Measurements from ENCODE around the gene SPARCL1. TPM values are rescaled to one million over a fixed set of nuclear protein-coding genes. Genes with fewer than 3 reads are reported as not detected.

SPARCL1 gene
- total and polyA plus RNA-seq, 2 donors (not counting 1 experiment from before 2014, with no cell fraction given): 0.64 to 4.1 TPM

DNA sequence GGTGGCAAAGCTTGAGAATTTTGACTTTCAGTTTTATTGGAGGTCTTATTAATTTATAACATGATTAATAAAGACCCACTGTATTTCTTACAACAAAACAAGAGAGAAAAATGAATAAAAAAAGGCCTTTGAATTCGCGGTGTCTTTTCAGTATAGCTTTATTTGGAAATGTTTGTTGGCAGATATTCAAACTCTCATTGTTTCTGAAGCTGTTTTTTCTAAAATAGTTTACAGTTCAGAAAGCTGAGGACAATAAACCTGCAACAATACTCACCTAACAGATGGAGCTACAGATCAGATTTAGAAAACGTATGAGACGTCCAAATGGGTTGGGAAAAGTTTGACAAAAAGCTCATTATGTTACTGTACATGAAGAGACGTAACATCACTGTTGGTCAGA, 2.4 kb upstream of the SPARCL1 start:
- H2AFZ ChIP-seq (ENCODE audit: low read length): no peak overlapping the region
- TF ChIP-seq EZH2 (IDR thresholded peaks at IDR 0.05; ENCODE audit: low read length, missing control alignments): no peak
- TF ChIP-seq, protein P1, sequence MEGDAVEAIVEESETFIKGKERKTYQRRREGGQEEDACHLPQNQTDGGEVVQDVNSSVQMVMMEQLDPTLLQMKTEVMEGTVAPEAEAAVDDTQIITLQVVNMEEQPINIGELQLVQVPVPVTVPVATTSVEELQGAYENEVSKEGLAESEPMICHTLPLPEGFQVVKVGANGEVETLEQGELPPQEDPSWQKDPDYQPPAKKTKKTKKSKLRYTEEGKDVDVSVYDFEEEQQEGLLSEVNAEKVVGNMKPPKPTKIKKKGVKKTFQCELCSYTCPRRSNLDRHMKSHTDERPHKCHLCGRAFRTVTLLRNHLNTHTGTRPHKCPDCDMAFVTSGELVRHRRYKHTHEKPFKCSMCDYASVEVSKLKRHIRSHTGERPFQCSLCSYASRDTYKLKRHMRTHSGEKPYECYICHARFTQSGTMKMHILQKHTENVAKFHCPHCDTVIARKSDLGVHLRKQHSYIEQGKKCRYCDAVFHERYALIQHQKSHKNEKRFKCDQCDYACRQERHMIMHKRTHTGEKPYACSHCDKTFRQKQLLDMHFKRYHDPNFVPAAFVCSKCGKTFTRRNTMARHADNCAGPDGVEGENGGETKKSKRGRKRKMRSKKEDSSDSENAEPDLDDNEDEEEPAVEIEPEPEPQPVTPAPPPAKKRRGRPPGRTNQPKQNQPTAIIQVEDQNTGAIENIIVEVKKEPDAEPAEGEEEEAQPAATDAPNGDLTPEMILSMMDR (conservative IDR thresholded peaks at IDR 0.05 in 1 of 2, IDR thresholded peaks at IDR 0.05 in 1 of 2; ENCODE audit: low read depth in 1 of 2, low read length in 2 of 2): no peak
- no peaks in the 10 kb centered on the region for H4K20me1 ChIP-seq (ENCODE audit: control insufficient read depth, extremely low read depth, insufficient read depth, low read length)
- H3K9ac ChIP-seq (ENCODE audit: insufficient read depth, low read length): no peak overlapping the region
- H3K4me2 ChIP-seq (ENCODE audit: extremely low read depth, insufficient read depth, low read length): no peak overlapping the region
- H3K4me3 ChIP-seq (replicated peaks in 1 of 4; ENCODE audit: control extremely low read depth in 1 of 4, insufficient read depth in 1 of 4, low read depth in 3 of 4, low read length in 4 of 4): no peak overlapping the region
- no peak overlapping the region for H3K27ac ChIP-seq (ENCODE audit: insufficient read depth, low read length)
- no peaks in the 10 kb centered on the region for H3K9me3 ChIP-seq (ENCODE audit: control insufficient read depth, insufficient read depth, low read depth, low read length)
- peaks cover 3% of the 10 kb centered on the region for H3K4me1 ChIP-seq (ENCODE audit: control insufficient read depth, extremely low read depth, insufficient read depth, low read length)
- no peaks in the 10 kb centered on the region for H3K27me3 ChIP-seq (ENCODE audit: control insufficient read depth, insufficient read depth, low read length)
- H3K79me2 ChIP-seq (ENCODE audit: control insufficient read depth, insufficient read depth, low read length): no peaks in the 10 kb centered on the region
- DNase-seq (ENCODE audit: low read depth in 2 of 2): no peak
- no peaks in the 10 kb centered on the region for H3K36me3 ChIP-seq (ENCODE audit: control insufficient read depth, insufficient read depth, low read length)

DNA sequence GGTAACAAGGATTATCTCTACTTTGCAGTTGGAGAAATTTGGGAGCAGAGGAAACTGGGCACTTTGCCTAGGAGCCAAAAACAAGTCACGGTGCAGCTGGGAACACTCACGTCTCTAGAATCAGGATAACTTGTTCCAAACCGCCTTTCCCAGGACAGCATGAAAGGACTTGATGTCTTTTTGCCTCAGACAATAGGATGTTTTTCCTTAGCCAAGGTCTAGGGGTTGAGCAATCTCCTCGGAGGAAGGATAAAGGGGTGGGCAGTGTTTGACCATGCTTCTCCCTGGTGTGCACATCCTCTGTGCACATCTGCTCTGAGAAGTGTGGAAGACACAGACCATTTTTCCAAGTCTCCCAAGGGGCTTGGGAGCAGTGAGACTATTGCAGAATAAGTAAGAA, 1.7 kb upstream of the SPARCL1 start:
- H3K36me3 ChIP-seq (ENCODE audit: control insufficient read depth, insufficient read depth, low read length): no peaks in the 10 kb centered on the region
- H3K9ac ChIP-seq (ENCODE audit: insufficient read depth, low read length): no peak overlapping the region
- H3K27me3 ChIP-seq (ENCODE audit: control insufficient read depth, insufficient read depth, low read length): no peaks in the 10 kb centered on the region
- no peak overlapping the region for H2AFZ ChIP-seq (ENCODE audit: low read length)
- H3K79me2 ChIP-seq (ENCODE audit: control insufficient read depth, insufficient read depth, low read length): no peaks in the 10 kb centered on the region
- H3K4me1 ChIP-seq (ENCODE audit: control insufficient read depth, extremely low read depth, insufficient read depth, low read length): peaks cover 3% of the 10 kb centered on the region
- no peaks in the 10 kb centered on the region for H3K9me3 ChIP-seq (ENCODE audit: control insufficient read depth, insufficient read depth, low read depth, low read length)
- no peaks in the 10 kb centered on the region for H4K20me1 ChIP-seq (ENCODE audit: control insufficient read depth, extremely low read depth, insufficient read depth, low read length)
- peak; percentile 66 to 96 for DNase-seq (ENCODE audit: low read depth in 2 of 2)
- no peak overlapping the region for H3K27ac ChIP-seq (ENCODE audit: insufficient read depth, low read length)
- H3K4me3 ChIP-seq (replicated peaks in 1 of 4; ENCODE audit: control extremely low read depth in 1 of 4, insufficient read depth in 1 of 4, low read depth in 3 of 4, low read length in 4 of 4): no peak overlapping the region
- peak overlapping the region; percentile 16 for H3K4me2 ChIP-seq (ENCODE audit: extremely low read depth, insufficient read depth, low read length)
- TF ChIP-seq EZH2 (IDR thresholded peaks at IDR 0.05; ENCODE audit: low read length, missing control alignments): no peak
- TF ChIP-seq, protein P1 (conservative IDR thresholded peaks at IDR 0.05 in 1 of 2, IDR thresholded peaks at IDR 0.05 in 1 of 2; ENCODE audit: low read depth in 1 of 2, low read length in 2 of 2): no peak

DNA sequence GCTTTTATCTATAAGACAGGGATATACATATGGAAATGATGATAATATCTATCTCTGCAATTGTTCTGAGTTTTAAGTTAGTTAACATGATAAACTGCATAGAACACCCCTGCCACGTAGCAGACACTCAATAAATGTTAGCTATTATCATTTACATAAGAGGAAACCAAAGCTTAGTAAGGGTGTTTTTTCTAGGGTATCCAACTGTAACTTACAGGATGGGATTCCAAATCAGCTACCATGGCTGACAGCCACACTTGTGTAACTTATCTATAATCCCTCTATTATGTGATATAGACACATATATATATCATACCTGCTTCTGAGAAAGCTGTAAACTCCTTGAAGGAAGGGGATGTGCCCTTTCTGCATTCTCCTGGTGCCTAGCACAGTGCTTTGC, 1.1 kb upstream of the SPARCL1 start:
- H3K4me3 ChIP-seq (replicated peaks in 1 of 4; ENCODE audit: control extremely low read depth in 1 of 4, insufficient read depth in 1 of 4, low read depth in 3 of 4, low read length in 4 of 4): no peak overlapping the region
- peaks cover 3% of the 10 kb centered on the region for H3K4me1 ChIP-seq (ENCODE audit: control insufficient read depth, extremely low read depth, insufficient read depth, low read length)
- H3K9me3 ChIP-seq (ENCODE audit: control insufficient read depth, insufficient read depth, low read depth, low read length): no peaks in the 10 kb centered on the region
- H3K36me3 ChIP-seq (ENCODE audit: control insufficient read depth, insufficient read depth, low read length): no peaks in the 10 kb centered on the region
- H3K27ac ChIP-seq (ENCODE audit: insufficient read depth, low read length): no peak overlapping the region
- H2AFZ ChIP-seq (ENCODE audit: low read length): no peak overlapping the region
- H4K20me1 ChIP-seq (ENCODE audit: control insufficient read depth, extremely low read depth, insufficient read depth, low read length): no peaks in the 10 kb centered on the region
- no peaks in the 10 kb centered on the region for H3K27me3 ChIP-seq (ENCODE audit: control insufficient read depth, insufficient read depth, low read length)
- TF ChIP-seq, protein P1 (conservative IDR thresholded peaks at IDR 0.05 in 1 of 2, IDR thresholded peaks at IDR 0.05 in 1 of 2; ENCODE audit: low read depth in 1 of 2, low read length in 2 of 2): no peak
- no peak for TF ChIP-seq EZH2 (IDR thresholded peaks at IDR 0.05; ENCODE audit: low read length, missing control alignments)
- no peak overlapping the region for H3K4me2 ChIP-seq (ENCODE audit: extremely low read depth, insufficient read depth, low read length)
- no peak overlapping the region for H3K9ac ChIP-seq (ENCODE audit: insufficient read depth, low read length)
- no peaks in the 10 kb centered on the region for H3K79me2 ChIP-seq (ENCODE audit: control insufficient read depth, insufficient read depth, low read length)
- no peak for DNase-seq (ENCODE audit: low read depth in 2 of 2)
